Measurements from ENCODE around the gene GPRC5D. TPM values are rescaled to one million over a fixed set of nuclear protein-coding genes. Genes with fewer than 3 reads are reported as not detected.
A peak's percentile ranks its signal among the peaks of the same experiment; 100 is the strongest.

GPRC5D gene
- total RNA-seq, 2 donors from 2014 or later = not detected

DNA sequence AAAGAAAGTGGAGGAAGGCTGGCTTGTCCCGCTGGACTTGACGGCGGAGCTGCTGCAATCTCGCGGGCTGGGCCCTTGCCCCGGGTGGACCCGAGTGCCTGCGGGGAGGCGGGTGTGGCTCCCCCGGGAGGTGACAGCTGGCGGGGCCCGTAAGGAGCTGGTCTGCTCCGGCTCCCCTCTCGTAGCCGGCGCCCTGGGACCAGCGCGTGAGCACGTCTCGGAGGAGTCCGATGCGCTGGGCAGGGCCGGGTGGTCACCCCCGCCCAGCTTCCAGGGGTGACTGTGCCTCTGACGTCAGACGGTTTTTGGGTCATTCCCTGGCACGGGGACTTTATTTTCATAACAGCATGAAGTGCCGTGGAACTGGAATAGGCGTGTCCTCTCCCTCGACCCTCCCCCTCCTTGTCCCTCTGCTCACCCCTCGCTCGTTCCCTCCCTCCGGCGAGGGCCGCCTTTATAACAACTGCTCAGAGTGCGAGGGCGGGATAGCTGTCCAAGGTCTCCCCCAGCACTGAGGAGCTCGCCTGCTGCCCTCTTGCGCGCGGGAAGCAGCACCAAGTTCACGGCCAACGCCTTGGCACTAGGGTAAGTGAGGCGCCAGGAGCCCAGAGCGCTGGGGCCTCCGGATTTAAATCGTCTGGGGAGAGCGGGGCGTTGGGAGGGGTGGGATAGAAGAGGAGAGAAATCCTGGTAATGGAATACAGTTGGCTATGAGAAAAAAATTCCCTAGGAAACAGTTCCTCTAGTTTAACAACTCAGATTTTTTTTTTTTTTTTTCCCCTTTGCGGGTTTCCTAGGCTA, 60.7 kb downstream of the GPRC5D start, which contains the start of gene GPRC5A:
GPRC5A (plus strand) TSS at position 483 of the 801 bp plus-strand sequence. CDS start 16,688 bp downstream, outside the sequence.
- peak within 1 kb of the TSS; percentile 87 for H3K4me3 Mint-ChIP-seq
- DNase-seq = peak in 1 of 3 donors; percentile 13
- ATAC-seq = peak; percentile 68
- peaks cover 4% of the 10 kb centered on the region for H3K4me1 Mint-ChIP-seq
- H3K27ac Mint-ChIP-seq = no peak within 1 kb of the TSS
- H3K27me3 Mint-ChIP-seq = peaks cover 50% of the 10 kb centered on the region
- H3K36me3 Mint-ChIP-seq (ENCODE audit: low read depth) = peaks cover 3% of the 10 kb centered on the region
- H3K9me3 ChIP-seq (ENCODE audit: control insufficient read depth, low read length, poor library complexity, severe bottlenecking) = no peaks in the 10 kb centered on the region

Other genes starting within 250 kb of the GPRC5D start
- 100 to 1,000 TPM; 202 to 252 TPM for gene CDKN1B, start 234.8 kb downstream of the GPRC5D start, total RNA-seq
- 1 to 10 TPM; 3.1 to 5.1 TPM for gene APOLD1, start 166.5 kb downstream of the GPRC5D start, total RNA-seq
- gene DDX47, start 138.8 kb downstream of the GPRC5D start, total RNA-seq = 100 to 1,000 TPM; 135 to 141 TPM
- gene GPRC5A, start 60.6 kb downstream of the GPRC5D start, total RNA-seq = under 1 TPM; 0.02 to 0.26 TPM
- gene HEBP1, start 48.1 kb upstream of the GPRC5D start, total RNA-seq = 10 to 100 TPM; 10.8 to 11.5 TPM
- 1 to 10 TPM; 1.9 to 2.5 TPM for gene FAM234B, start 92.2 kb upstream of the GPRC5D start, total RNA-seq
- gene GSG1, start 151.5 kb upstream of the GPRC5D start, total RNA-seq = not detected
- 10 to 100 TPM in 1 of 2 donors, 1 to 10 TPM in 1; 6.2 to 14.0 TPM for gene EMP1, start 244.6 kb upstream of the GPRC5D start, total RNA-seq